ENCODE results near the gene OXA1L. TPM values are rescaled to one million over a fixed set of nuclear protein-coding genes. Genes with fewer than 3 reads are reported as not detected.

Gene OXA1L
- total and polyA plus RNA-seq, 2 experiments from 2014 or later, result 61.7 to 91.7 TPM

GRCh38 chr14:22748206-22748605 is 18.3 kb upstream of the OXA1L start:
- Histone ChIP-seq H3K79me2 (replicated peaks; ENCODE audit: insufficient read depth) (no peaks in the 10 kb centered on the region), H3K9me2 (ENCODE audit: insufficient read depth) (no peaks in the 10 kb centered on the region), H3K4me3 (no peak overlapping the region), H2AFZ (peak overlapping the region; percentile 89; the same call in 1 of the 2 replicates), H4K20me1 (replicated peaks; ENCODE audit: insufficient read depth) (no peaks in the 10 kb centered on the region), H3F3A (replicated peaks; ENCODE audit: low read depth) (no peaks in the 10 kb centered on the region), H3K27ac (ENCODE audit: low read depth) (no peak overlapping the region), H3K4me1 (ENCODE audit: insufficient read depth) (peaks cover 13% of the 10 kb centered on the region), H3K4me2 (no peak overlapping the region; the same call in 1 of the 2 replicates), H3K27me3 (ENCODE audit: insufficient read depth) (no peaks in the 10 kb centered on the region), H3K36me3 (ENCODE audit: insufficient read depth) (no peaks in the 10 kb centered on the region)
- H3K4me1 Mint-ChIP-seq, result peaks cover 15% of the 10 kb centered on the region
- no peaks in the 10 kb centered on the region for H3K36me3 Mint-ChIP-seq (ENCODE audit: low read depth)
- H3K27me3 Mint-ChIP-seq (ENCODE audit: insufficient read depth, low read depth, poor library complexity), result peaks cover 2% of the 10 kb centered on the region
- ATAC-seq, result no peak
- no peak overlapping the region for H3K4me3 Mint-ChIP-seq
- no peak for DNase-seq (ENCODE audit: low spot score)
- H3K9me3 Mint-ChIP-seq, result no peaks in the 10 kb centered on the region
- no peak for TF ChIP-seq EZH2 (IDR thresholded peaks at IDR 0.05; ENCODE audit: low read depth, unreplicated experiment)
- TF ChIP-seq, protein P1, sequence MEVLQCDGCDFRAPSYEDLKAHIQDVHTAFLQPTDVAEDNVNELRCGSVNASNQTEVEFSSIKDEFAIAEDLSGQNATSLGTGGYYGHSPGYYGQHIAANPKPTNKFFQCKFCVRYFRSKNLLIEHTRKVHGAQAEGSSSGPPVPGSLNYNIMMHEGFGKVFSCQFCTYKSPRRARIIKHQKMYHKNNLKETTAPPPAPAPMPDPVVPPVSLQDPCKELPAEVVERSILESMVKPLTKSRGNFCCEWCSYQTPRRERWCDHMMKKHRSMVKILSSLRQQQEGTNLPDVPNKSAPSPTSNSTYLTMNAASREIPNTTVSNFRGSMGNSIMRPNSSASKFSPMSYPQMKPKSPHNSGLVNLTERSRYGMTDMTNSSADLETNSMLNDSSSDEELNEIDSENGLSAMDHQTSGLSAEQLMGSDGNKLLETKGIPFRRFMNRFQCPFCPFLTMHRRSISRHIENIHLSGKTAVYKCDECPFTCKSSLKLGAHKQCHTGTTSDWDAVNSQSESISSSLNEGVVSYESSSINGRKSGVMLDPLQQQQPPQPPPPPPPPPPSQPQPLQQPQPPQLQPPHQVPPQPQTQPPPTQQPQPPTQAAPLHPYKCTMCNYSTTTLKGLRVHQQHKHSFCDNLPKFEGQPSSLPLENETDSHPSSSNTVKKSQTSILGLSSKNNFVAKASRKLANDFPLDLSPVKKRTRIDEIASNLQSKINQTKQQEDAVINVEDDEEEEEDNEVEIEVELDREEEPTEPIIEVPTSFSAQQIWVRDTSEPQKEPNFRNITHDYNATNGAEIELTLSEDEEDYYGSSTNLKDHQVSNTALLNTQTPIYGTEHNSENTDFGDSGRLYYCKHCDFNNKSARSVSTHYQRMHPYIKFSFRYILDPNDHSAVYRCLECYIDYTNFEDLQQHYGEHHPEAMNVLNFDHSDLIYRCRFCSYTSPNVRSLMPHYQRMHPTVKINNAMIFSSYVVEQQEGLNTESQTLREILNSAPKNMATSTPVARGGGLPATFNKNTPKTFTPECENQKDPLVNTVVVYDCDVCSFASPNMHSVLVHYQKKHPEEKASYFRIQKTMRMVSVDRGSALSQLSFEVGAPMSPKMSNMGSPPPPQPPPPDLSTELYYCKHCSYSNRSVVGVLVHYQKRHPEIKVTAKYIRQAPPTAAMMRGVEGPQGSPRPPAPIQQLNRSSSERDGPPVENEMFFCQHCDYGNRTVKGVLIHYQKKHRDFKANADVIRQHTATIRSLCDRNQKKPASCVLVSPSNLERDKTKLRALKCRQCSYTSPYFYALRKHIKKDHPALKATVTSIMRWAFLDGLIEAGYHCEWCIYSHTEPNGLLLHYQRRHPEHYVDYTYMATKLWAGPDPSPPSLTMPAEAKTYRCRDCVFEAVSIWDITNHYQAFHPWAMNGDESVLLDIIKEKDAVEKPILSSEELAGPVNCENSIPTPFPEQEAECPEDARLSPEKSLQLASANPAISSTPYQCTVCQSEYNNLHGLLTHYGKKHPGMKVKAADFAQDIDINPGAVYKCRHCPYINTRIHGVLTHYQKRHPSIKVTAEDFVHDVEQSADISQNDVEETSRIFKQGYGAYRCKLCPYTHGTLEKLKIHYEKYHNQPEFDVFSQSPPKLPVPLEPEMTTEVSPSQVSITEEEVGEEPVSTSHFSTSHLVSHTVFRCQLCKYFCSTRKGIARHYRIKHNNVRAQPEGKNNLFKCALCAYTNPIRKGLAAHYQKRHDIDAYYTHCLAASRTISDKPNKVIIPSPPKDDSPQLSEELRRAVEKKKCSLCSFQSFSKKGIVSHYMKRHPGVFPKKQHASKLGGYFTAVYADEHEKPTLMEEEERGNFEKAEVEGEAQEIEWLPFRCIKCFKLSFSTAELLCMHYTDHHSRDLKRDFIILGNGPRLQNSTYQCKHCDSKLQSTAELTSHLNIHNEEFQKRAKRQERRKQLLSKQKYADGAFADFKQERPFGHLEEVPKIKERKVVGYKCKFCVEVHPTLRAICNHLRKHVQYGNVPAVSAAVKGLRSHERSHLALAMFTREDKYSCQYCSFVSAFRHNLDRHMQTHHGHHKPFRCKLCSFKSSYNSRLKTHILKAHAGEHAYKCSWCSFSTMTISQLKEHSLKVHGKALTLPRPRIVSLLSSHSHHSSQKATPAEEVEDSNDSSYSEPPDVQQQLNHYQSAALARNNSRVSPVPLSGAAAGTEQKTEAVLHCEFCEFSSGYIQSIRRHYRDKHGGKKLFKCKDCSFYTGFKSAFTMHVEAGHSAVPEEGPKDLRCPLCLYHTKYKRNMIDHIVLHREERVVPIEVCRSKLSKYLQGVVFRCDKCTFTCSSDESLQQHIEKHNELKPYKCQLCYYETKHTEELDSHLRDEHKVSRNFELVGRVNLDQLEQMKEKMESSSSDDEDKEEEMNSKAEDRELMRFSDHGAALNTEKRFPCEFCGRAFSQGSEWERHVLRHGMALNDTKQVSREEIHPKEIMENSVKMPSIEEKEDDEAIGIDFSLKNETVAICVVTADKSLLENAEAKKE (CRISPR knock-in tag; IDR thresholded peaks at IDR 0.05), result no peak
- H3K27ac Mint-ChIP-seq, result no peak overlapping the region; the same call in 1 of the 2 replicates

- Histone ChIP-seq H3K4me1 (ENCODE audit: insufficient read depth) (peaks cover 13% of the 10 kb centered on the region), H3K27me3 (ENCODE audit: insufficient read depth) (no peaks in the 10 kb centered on the region), H4K20me1 (replicated peaks; ENCODE audit: insufficient read depth) (no peaks in the 10 kb centered on the region), H3K36me3 (ENCODE audit: insufficient read depth) (no peaks in the 10 kb centered on the region), H3K4me2 (peak overlapping the region; percentile 18; the same call in 1 of the 2 replicates), H3K79me2 (replicated peaks; ENCODE audit: insufficient read depth) (no peaks in the 10 kb centered on the region), H3K27ac (ENCODE audit: low read depth) (no peak overlapping the region), H2AFZ (peak overlapping the region; percentile 89; the same call in 1 of the 2 replicates), H3K9me2 (ENCODE audit: insufficient read depth) (no peaks in the 10 kb centered on the region), H3F3A (replicated peaks; ENCODE audit: low read depth) (no peaks in the 10 kb centered on the region), H3K4me3 (no peak overlapping the region)
- Mint-ChIP-seq H3K9me3 (no peaks in the 10 kb centered on the region), H3K27ac (no peak overlapping the region; the same call in 1 of the 2 replicates), H3K4me3 (no peak overlapping the region), H3K4me1 (peaks cover 15% of the 10 kb centered on the region), H3K36me3 (ENCODE audit: low read depth) (no peaks in the 10 kb centered on the region), H3K27me3 (ENCODE audit: insufficient read depth, low read depth, poor library complexity) (peaks cover 2% of the 10 kb centered on the region)
- DNase-seq (ENCODE audit: low spot score), result no peak
- no peak for ATAC-seq
- TF ChIP-seq CTCF (conservative IDR thresholded peaks at IDR 0.05; ENCODE audit: low read depth in 2 of 2) (no peak), NANOG (IDR thresholded peaks at IDR 0.05; ENCODE audit: borderline replicate concordance) (no peak)
These were observed 17.8 kb upstream of the OXA1L start for GRCh38 chr14:22748631-22749068.
